Smooth muscle cell (in vitro differentiated cells): Measurements from ENCODE around the gene NDUFA8. TPM values are rescaled to one million over a fixed set of nuclear protein-coding genes. Genes with fewer than 3 reads are reported as not detected.

Experiments
- DNase-seq: peaks from one replicate; lab custom pipeline; 2025; ENCODE audit not compliant: unreplicated experiment; lab: John Stamatoyannopoulos, UW
- H2AFZ ChIP-seq: fragments of 200-600 bp; sonication (generic); 2 replicates; pipeline ENCODE4 v1.6.0; 2016; ENCODE audit warnings: antibody characterized with exemption, low read depth, mild to moderate bottlenecking
- H3F3A ChIP-seq: fragments of 200-600 bp; sonication (generic); 2 replicates; pipeline ENCODE4 v1.6.0; 2017; ENCODE audit warnings: antibody characterized with exemption, low read depth
- H3K27ac ChIP-seq: fragments of 200-600 bp; sonication (generic); 2 replicates; pipeline ENCODE4 v1.5.1; 2016; ENCODE audit warnings: low read depth, mild to moderate bottlenecking
- H3K27me3 ChIP-seq: fragments of 200-600 bp; sonication (generic); 2 replicates; pipeline ENCODE4 v1.6.1; 2016; ENCODE audit warnings: low read depth, mild to moderate bottlenecking
- H3K36me3 ChIP-seq: fragments of 200-600 bp; sonication (generic); 2 replicates; pipeline ENCODE4 v1.5.1; 2016; ENCODE audit warnings: low read depth
- H3K4me1 ChIP-seq: fragments of 200-600 bp; sonication (generic); 2 replicates; pipeline ENCODE4 v1.5.1; 2016; ENCODE audit warnings: low read depth
- H3K4me2 ChIP-seq: fragments of 200-600 bp; sonication (generic); 2 replicates; pipeline ENCODE4 v1.6.0; 2016; ENCODE audit warnings: mild to moderate bottlenecking
- H3K4me3 ChIP-seq: fragments of 200-600 bp; sonication (generic); 2 replicates; pipeline ENCODE4 v1.5.1; 2016; ENCODE audit warnings: mild to moderate bottlenecking
- H3K79me2 ChIP-seq: fragments of 200-600 bp; sonication (generic); 2 replicates; pipeline ENCODE4 v1.6.0; 2016; ENCODE audit warnings: low read depth, mild to moderate bottlenecking
- H3K9ac ChIP-seq: fragments of 200-600 bp; sonication (generic); 2 replicates; pipeline ENCODE4 v1.6.0; 2016; ENCODE audit warnings: low read depth
- H3K9me3 ChIP-seq: fragments of 200-600 bp; sonication (generic); replicated peaks from 2 replicates; pipeline ENCODE4 v1.5.1; 2016; ENCODE audit warnings: low read depth
- H4K20me1 ChIP-seq: fragments of 200-600 bp; sonication (generic); 2 replicates; pipeline ENCODE4 v1.6.0; 2016; ENCODE audit warnings: low read depth
- WGBS: methylation state at CpG from one replicate; pipeline ENCODE4 v1.1.7; 2016; ENCODE audit warnings: low lambda C conversion rate; 5-methylcytosine and 5-hydroxymethylcytosine counted together
- polyA plus RNA-seq: library from polyadenylated mRNA; unstranded; fragments of >200 nt; fragmentation: Nextera tagmentation; extraction: Ambion mirVana; gene quantifications from 2 replicates; pipeline ENCODE4 v1.2.1, GENCODE V29; 2016
- total RNA-seq: library from RNA; depleted of rRNA; stranded (reverse); fragments of >200 nt; gene quantifications from 2 replicates; pipeline ENCODE4 v1.2.3, GENCODE V29; 2014
- TF ChIP-seq, protein P1 (sequence below): fragments of 200-600 bp; sonication (generic); IDR thresholded peaks from 2 replicates; pipeline ENCODE4 v1.5.1; 2017; ENCODE audit warnings: borderline replicate concordance, mild to moderate bottlenecking, antibody characterized with exemption; ENCODE audit not compliant: insufficient read depth, poor library complexity, severe bottlenecking

NDUFA8 gene
- total and polyA plus RNA-seq, 2 experiments from 2014 or later: 47.5 to 126 TPM

DNA sequence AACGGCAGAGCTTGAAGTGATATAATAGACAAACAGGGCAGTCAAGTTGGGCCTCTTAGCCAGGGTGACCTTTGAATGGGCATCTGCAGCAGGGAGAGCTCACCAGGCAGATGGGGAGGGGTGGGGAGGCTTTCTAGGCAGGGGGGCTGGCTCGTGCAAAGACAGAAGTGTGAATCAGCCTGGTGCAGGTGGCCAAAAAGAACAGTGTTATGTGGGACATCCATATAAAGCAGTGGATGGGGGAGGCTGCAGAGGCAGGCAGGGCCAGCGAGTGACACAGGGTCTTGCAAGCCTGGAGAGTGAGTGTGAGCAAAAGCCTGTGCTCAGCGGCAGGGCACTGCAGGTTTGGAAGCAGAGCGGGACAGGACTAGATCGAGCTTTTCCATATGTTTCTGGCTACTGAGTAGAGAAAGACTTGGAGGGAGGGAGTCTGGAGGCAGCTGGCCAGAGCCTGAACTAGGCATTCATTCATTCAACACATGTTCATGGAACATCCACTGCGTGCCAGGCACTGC is 52.2 kb downstream of the NDUFA8 start:
- no peaks in the 10 kb centered on the region for H3K4me1 ChIP-seq
- H3K9ac ChIP-seq: no peak overlapping the region
- no peak overlapping the region for H3K4me3 ChIP-seq
- no peaks in the 10 kb centered on the region for H4K20me1 ChIP-seq
- no peaks in the 10 kb centered on the region for H3K27me3 ChIP-seq
- H3K9me3 ChIP-seq: no peaks in the 10 kb centered on the region
- H2AFZ ChIP-seq: no peak overlapping the region
- H3K27ac ChIP-seq: no peak overlapping the region
- H3K4me2 ChIP-seq: no peak overlapping the region
- no peaks in the 10 kb centered on the region for H3F3A ChIP-seq
- TF ChIP-seq, protein P1, sequence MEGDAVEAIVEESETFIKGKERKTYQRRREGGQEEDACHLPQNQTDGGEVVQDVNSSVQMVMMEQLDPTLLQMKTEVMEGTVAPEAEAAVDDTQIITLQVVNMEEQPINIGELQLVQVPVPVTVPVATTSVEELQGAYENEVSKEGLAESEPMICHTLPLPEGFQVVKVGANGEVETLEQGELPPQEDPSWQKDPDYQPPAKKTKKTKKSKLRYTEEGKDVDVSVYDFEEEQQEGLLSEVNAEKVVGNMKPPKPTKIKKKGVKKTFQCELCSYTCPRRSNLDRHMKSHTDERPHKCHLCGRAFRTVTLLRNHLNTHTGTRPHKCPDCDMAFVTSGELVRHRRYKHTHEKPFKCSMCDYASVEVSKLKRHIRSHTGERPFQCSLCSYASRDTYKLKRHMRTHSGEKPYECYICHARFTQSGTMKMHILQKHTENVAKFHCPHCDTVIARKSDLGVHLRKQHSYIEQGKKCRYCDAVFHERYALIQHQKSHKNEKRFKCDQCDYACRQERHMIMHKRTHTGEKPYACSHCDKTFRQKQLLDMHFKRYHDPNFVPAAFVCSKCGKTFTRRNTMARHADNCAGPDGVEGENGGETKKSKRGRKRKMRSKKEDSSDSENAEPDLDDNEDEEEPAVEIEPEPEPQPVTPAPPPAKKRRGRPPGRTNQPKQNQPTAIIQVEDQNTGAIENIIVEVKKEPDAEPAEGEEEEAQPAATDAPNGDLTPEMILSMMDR: no peak
- H3K36me3 ChIP-seq: no peaks in the 10 kb centered on the region
- WGBS: 74% methylated on average over 7 of the region's 7 CpGs
- DNase-seq: no peak
- H3K79me2 ChIP-seq: no peaks in the 10 kb centered on the region

DNA sequence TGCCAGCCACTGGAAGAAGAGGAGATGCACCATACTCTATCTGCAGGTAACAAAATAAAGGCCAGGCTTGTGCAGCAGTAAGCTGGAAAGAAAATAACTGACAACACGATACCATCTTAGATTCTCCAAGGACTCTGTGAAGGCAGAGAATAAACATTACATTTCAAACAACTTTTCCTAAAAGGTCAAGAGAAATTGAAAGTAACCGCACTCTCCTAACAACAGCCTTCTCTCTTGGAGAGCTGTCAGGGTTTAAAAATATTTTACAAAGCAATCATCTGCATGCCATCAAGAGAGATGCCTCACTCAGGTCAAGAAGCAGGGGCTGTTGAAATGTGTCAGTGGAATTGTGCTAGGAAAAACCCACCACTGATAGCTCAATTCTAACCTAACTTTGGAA is 53.0 kb downstream of the NDUFA8 start:
- Histone ChIP-seq H3F3A (no peaks in the 10 kb centered on the region), H3K4me3 (no peak overlapping the region), H3K79me2 (no peaks in the 10 kb centered on the region), H3K27me3 (no peaks in the 10 kb centered on the region), H4K20me1 (no peaks in the 10 kb centered on the region), H3K9me3 (no peaks in the 10 kb centered on the region), H3K4me2 (no peak overlapping the region), H2AFZ (no peak overlapping the region), H3K4me1 (no peaks in the 10 kb centered on the region), H3K9ac (no peak overlapping the region), H3K27ac (no peak overlapping the region), H3K36me3 (no peaks in the 10 kb centered on the region)
- TF ChIP-seq, protein P1: no peak
- DNase-seq: no peak
- 90% methylated on average over 2 of the region's 2 CpGs for WGBS

DNA sequence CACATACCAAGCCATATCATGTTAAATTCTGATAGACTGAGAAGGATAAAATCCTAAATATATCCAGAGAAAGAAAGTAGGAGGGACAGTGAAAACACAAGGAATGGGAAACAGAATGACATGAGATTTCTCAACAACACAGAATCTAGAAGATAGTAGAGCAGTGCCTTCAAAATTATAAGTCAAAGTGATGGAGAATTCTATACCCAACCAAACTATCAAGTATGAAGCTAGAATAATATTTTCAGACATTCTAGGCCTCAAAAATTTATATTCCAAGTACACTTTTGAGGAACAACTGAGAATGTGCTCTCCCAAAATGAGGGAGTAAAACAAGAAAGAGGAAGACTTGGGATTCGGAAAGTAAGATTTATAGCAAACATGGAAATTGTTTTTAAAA is 55.6 kb downstream of the NDUFA8 start:
- TF ChIP-seq, protein P1: no peak
- H3K27me3 ChIP-seq: no peaks in the 10 kb centered on the region
- DNase-seq: no peak
- H4K20me1 ChIP-seq: no peaks in the 10 kb centered on the region
- H3K9ac ChIP-seq: no peak overlapping the region
- no peaks in the 10 kb centered on the region for H3K4me1 ChIP-seq
- H3K36me3 ChIP-seq: no peaks in the 10 kb centered on the region
- H3K9me3 ChIP-seq: no peaks in the 10 kb centered on the region
- H3F3A ChIP-seq: no peaks in the 10 kb centered on the region
- H3K4me3 ChIP-seq: no peak overlapping the region
- H2AFZ ChIP-seq: no peak overlapping the region
- H3K79me2 ChIP-seq: no peaks in the 10 kb centered on the region
- WGBS: 97% methylated on average over 1 of the region's 1 CpG
- H3K27ac ChIP-seq: no peak overlapping the region
- H3K4me2 ChIP-seq: no peak overlapping the region

DNA sequence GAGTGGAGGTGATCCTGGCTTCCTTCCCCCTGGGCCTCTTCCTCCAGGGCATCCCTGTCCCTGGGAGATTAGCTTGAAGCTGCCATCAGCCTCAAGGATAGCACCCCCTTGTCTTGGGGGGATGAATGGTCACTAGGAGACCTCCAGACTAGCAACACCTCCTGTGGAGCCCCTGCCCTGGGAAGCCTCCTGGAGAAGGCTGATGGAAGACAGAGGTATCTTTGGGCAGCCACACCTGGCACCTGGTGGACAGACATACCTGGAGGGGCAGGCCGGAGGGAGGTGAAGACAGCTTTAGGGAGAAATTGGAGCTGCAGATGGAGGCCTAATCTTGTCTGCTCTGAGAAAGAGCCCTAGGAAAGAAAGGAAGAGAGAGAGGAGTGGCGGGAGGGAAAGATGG is 57.4 kb downstream of the NDUFA8 start:
- no peaks in the 10 kb centered on the region for H3K79me2 ChIP-seq
- H3K9ac ChIP-seq: no peak overlapping the region
- H3K4me3 ChIP-seq: no peak overlapping the region
- H3K4me2 ChIP-seq: no peak overlapping the region
- no peak for DNase-seq
- no peak overlapping the region for H2AFZ ChIP-seq
- no peaks in the 10 kb centered on the region for H3F3A ChIP-seq
- no peaks in the 10 kb centered on the region for H3K36me3 ChIP-seq
- TF ChIP-seq, protein P1: no peak
- 87% methylated on average over 2 of the region's 2 CpGs for WGBS
- no peaks in the 10 kb centered on the region for H4K20me1 ChIP-seq
- no peaks in the 10 kb centered on the region for H3K27me3 ChIP-seq
- no peaks in the 10 kb centered on the region for H3K4me1 ChIP-seq
- no peak overlapping the region for H3K27ac ChIP-seq
- H3K9me3 ChIP-seq: no peaks in the 10 kb centered on the region
